ENCODE measurements around the gene AFG1L.
"Not testable (repeated sequence)": the region's sequence is repeated elsewhere in the genome, so short reads cannot be mapped to it uniquely, and the experiment has no call there.

AFG1L gene

GRCh38 chr6:108323710-108324466 lies 29.0 kb downstream of the AFG1L start:
- DNase-seq (ENCODE audit: low read depth, low spot score): no peak

DNA sequence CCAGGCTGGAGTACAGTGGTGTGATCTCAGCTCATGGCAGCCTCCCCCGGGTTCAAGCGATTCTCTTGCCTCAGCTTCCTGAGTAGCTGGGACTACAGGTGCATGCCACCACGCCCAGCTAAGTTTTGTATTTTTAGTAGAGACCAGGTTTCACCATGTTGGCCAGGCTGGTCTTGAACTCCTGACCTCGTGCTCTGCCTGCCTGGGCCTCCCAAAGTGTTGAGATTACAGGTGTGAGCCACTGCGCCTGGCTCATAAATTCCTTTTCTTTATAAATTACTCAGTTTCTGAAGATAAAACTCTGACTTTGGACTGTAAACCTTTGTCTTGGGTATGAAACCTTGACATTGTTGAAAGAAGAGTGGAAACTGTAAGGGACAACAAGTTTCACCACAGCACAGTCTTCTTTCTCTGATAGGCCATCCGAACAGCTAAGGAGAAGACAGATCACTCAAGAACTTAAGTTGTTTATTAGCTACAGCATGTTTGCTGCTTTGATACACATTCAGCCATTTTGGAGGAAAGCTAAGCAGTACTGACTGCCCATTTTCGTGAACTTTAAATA lies 35.4 kb downstream of the AFG1L start:
- not testable (repeated sequence) for DNase-seq (ENCODE audit: low read depth, low spot score); H3K9ac ChIP-seq (ENCODE audit: insufficient read length); H3K9me3 ChIP-seq (ENCODE audit: low read depth, low read length); H3K36me3 ChIP-seq (ENCODE audit: insufficient read depth, low read length); H3K27ac ChIP-seq; H3K4me3 ChIP-seq

More at GRCh38 chr6:108323710-108324466, 29.0 kb downstream of the AFG1L start:
- Histone ChIP-seq H3K27ac (no peak overlapping the region), H3K4me3 (no peak overlapping the region), H3K9me3 (ENCODE audit: low read depth, low read length) (no peaks in the 10 kb centered on the region), H3K9ac (ENCODE audit: insufficient read length) (no peak overlapping the region), H3K36me3 (ENCODE audit: insufficient read depth, low read length) (no peaks in the 10 kb centered on the region)
- TF ChIP-seq EZH2 (IDR thresholded peaks at IDR 0.05) (no peak), POLR2AphosphoS5 (IDR thresholded peaks at IDR 0.05; ENCODE audit: borderline replicate concordance, low read depth, low read length) (no peak), FOXP2 (optimal IDR thresholded peaks at IDR 0.05; ENCODE audit: control extremely low read depth, extremely low read length, insufficient read depth) (no peak)

- Histone ChIP-seq H3K4me3 (no peak overlapping the region), H3K9ac (ENCODE audit: insufficient read length) (no peak overlapping the region), H3K27ac (no peak overlapping the region), H3K9me3 (ENCODE audit: low read depth, low read length) (no peaks in the 10 kb centered on the region), H3K36me3 (ENCODE audit: insufficient read depth, low read length) (no peaks in the 10 kb centered on the region)
- no peak for DNase-seq (ENCODE audit: low read depth, low spot score)
- TF ChIP-seq EZH2 (IDR thresholded peaks at IDR 0.05): no peak
- no peak for TF ChIP-seq FOXP2 (optimal IDR thresholded peaks at IDR 0.05; ENCODE audit: control extremely low read depth, extremely low read length, insufficient read depth)
- no peak for TF ChIP-seq POLR2AphosphoS5 (IDR thresholded peaks at IDR 0.05; ENCODE audit: borderline replicate concordance, low read depth, low read length)
Observed at GRCh38 chr6:108330806-108331205, 36.0 kb downstream of the AFG1L start.

- TF ChIP-seq POLR2AphosphoS5 (IDR thresholded peaks at IDR 0.05; ENCODE audit: borderline replicate concordance, low read depth, low read length) (no peak), EZH2 (IDR thresholded peaks at IDR 0.05) (no peak), FOXP2 (optimal IDR thresholded peaks at IDR 0.05; ENCODE audit: control extremely low read depth, extremely low read length, insufficient read depth) (no peak)
- Histone ChIP-seq H3K9me3 (ENCODE audit: low read depth, low read length) (no peaks in the 10 kb centered on the region), H3K9ac (ENCODE audit: insufficient read length) (no peak overlapping the region), H3K36me3 (ENCODE audit: insufficient read depth, low read length) (no peaks in the 10 kb centered on the region), H3K4me3 (no peak overlapping the region), H3K27ac (no peak overlapping the region)
- no peak for DNase-seq (ENCODE audit: low read depth, low spot score)
Observed at GRCh38 chr6:108331982-108332381, 37.1 kb downstream of the AFG1L start.

GRCh38 chr6:108336971-108337370 lies 42.1 kb downstream of the AFG1L start:
- TF ChIP-seq POLR2AphosphoS5 (IDR thresholded peaks at IDR 0.05; ENCODE audit: borderline replicate concordance, low read depth, low read length): no peak
- TF ChIP-seq EZH2 (IDR thresholded peaks at IDR 0.05): no peak
- no peak for TF ChIP-seq FOXP2 (optimal IDR thresholded peaks at IDR 0.05; ENCODE audit: control extremely low read depth, extremely low read length, insufficient read depth)

DNA sequence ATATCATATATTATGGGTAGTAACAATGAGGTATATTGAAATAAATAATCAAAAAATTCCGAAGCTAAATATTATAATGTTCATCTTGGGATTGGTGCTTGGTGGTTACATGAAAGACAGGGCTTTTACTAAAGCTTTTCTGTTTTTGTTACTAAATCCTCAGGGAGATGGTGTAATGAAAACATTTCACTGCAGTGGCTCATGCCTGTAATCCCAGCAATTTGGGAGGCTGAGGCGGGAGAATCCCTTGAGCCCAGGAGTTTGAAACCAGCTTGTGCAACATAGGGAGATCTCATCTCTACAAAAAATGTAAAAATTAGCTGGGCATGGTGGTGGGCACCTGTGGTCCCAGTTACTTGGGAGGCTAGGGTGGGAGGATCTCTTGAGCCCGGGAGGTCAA lies 42.9 kb downstream of the AFG1L start:
- Histone ChIP-seq H3K9ac (ENCODE audit: insufficient read length) (no peak overlapping the region), H3K4me3 (no peak overlapping the region), H3K9me3 (ENCODE audit: low read depth, low read length) (no peaks in the 10 kb centered on the region), H3K36me3 (ENCODE audit: insufficient read depth, low read length) (no peaks in the 10 kb centered on the region), H3K27ac (no peak overlapping the region)
- DNase-seq (ENCODE audit: low read depth, low spot score): no peak
- no peak for TF ChIP-seq EZH2 (IDR thresholded peaks at IDR 0.05)
- no peak for TF ChIP-seq FOXP2 (optimal IDR thresholded peaks at IDR 0.05; ENCODE audit: control extremely low read depth, extremely low read length, insufficient read depth)
- no peak for TF ChIP-seq POLR2AphosphoS5 (IDR thresholded peaks at IDR 0.05; ENCODE audit: borderline replicate concordance, low read depth, low read length)

More at GRCh38 chr6:108336971-108337370, 42.1 kb downstream of the AFG1L start:
- DNase-seq (ENCODE audit: low read depth, low spot score): no peak
- no peak overlapping the region for H3K4me3 ChIP-seq
- H3K36me3 ChIP-seq (ENCODE audit: insufficient read depth, low read length): no peaks in the 10 kb centered on the region
- no peak overlapping the region for H3K9ac ChIP-seq (ENCODE audit: insufficient read length)
- no peak overlapping the region for H3K27ac ChIP-seq
- H3K9me3 ChIP-seq (ENCODE audit: low read depth, low read length): no peaks in the 10 kb centered on the region

GRCh38 chr6:108341372-108341771 lies 46.5 kb downstream of the AFG1L start:
- TF ChIP-seq EZH2 (IDR thresholded peaks at IDR 0.05) (no peak), FOXP2 (optimal IDR thresholded peaks at IDR 0.05; ENCODE audit: control extremely low read depth, extremely low read length, insufficient read depth) (no peak), POLR2AphosphoS5 (IDR thresholded peaks at IDR 0.05; ENCODE audit: borderline replicate concordance, low read depth, low read length) (no peak)
- no peak overlapping the region for H3K9ac ChIP-seq (ENCODE audit: insufficient read length)
- H3K9me3 ChIP-seq (ENCODE audit: low read depth, low read length): no peaks in the 10 kb centered on the region
- no peak for DNase-seq (ENCODE audit: low read depth, low spot score)
- H3K27ac ChIP-seq: no peak overlapping the region
- no peaks in the 10 kb centered on the region for H3K36me3 ChIP-seq (ENCODE audit: insufficient read depth, low read length)
- H3K4me3 ChIP-seq: no peak overlapping the region

DNA sequence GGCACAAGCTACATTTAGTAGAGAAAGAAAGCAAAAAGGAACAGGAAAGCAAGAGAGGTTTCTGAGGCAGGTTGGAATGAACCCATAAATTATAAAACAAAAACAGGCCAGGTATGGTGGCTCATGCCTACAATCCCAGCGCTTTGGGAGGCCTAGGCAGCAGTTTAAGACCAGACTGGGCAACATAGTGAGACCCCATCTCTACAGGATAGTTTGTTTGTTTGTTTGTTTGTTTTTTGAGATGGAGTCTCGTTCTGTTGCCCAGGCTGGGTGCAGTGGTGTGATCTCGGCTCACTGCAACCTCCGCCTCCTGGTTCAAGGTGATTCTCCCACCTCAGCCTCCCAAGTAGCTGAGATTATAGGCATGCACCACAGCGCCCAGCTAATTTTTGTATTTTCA lies 49.0 kb downstream of the AFG1L start:
- no peak for DNase-seq (ENCODE audit: low read depth, low spot score)
- Histone ChIP-seq H3K9me3 (ENCODE audit: low read depth, low read length) (no peaks in the 10 kb centered on the region), H3K27ac (no peak overlapping the region), H3K9ac (ENCODE audit: insufficient read length) (no peak overlapping the region), H3K4me3 (no peak overlapping the region), H3K36me3 (ENCODE audit: insufficient read depth, low read length) (no peaks in the 10 kb centered on the region)
- TF ChIP-seq POLR2AphosphoS5 (IDR thresholded peaks at IDR 0.05; ENCODE audit: borderline replicate concordance, low read depth, low read length) (no peak), FOXP2 (optimal IDR thresholded peaks at IDR 0.05; ENCODE audit: control extremely low read depth, extremely low read length, insufficient read depth) (no peak), EZH2 (IDR thresholded peaks at IDR 0.05) (no peak)
